Subcutaneous adipose tissue (tissue), 4 donors: ENCODE measurements around the gene UTS2. TPM values are rescaled to one million over a fixed set of nuclear protein-coding genes. Genes with fewer than 3 reads are reported as not detected.

Source experiments
- CTCF ChIP-seq: fragments of 450-650 bp; IDR thresholded peaks from one replicate; pipeline ENCODE4 v1.5.1; 2016; ENCODE audit warnings: low read depth, mild to moderate bottlenecking, control low read depth, antibody characterized with exemption, moderate library complexity
- total RNA-seq, 4 donors: library from RNA; depleted of rRNA; stranded (reverse); fragments of >200 nt; gene quantifications; one replicate each; pipeline ENCODE4 v1.1.0, GENCODE V29; 2016

The UTS2 gene
- total RNA-seq, 4 donors from 2014 or later = 0.34 to 3.1 TPM; not detected in 2

- no peak for TF ChIP-seq CTCF
These were observed 19.8 kb downstream of the UTS2 start for GRCh38 chr1:7833035-7833434.

- TF ChIP-seq CTCF = no peak
These were observed 21.4 kb downstream of the UTS2 start for GRCh38 chr1:7831458-7831857.

- no peak for TF ChIP-seq CTCF
These were observed 25.5 kb downstream of the UTS2 start for GRCh38 chr1:7827126-7827955.

GRCh38 chr1:7826363-7826762, 26.5 kb downstream of the UTS2 start:
- TF ChIP-seq CTCF = no peak

- TF ChIP-seq CTCF = no peak
These were observed 28.2 kb downstream of the UTS2 start for GRCh38 chr1:7824701-7825100.

GRCh38 chr1:7821282-7821681, 31.6 kb downstream of the UTS2 start:
- no peak for TF ChIP-seq CTCF

- TF ChIP-seq CTCF = no peak
These were observed 39.0 kb downstream of the UTS2 start for GRCh38 chr1:7813677-7814373.
